ENCODE measurements around the gene COL25A1. TPM values are rescaled to one million over a fixed set of nuclear protein-coding genes. Genes with fewer than 3 reads are reported as not detected.

The COL25A1 gene
- total RNA-seq, 1 donor from 2014 or later = 10.4 TPM

DNA sequence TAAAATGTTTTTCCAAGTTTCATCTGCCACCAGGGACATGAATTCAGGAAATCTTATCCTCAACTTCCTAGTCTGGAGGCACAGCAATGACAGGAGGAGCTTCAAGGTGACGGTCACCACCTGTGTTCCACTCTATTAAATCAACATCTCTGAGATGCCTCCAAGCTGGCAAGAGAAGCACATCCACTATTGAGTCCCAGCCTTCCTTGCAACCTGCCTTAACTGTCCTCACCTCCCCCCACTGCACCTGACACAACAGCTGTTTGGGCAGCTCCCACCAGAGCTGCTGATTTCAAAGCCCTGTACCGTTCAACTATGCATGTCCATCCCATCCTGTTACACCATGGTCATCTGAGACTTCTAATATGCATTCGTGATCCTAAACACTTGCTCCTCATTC, 123.4 kb downstream of the COL25A1 start:
- Histone ChIP-seq H3K36me3 (ENCODE audit: insufficient read depth, low read length) (no peaks in the 10 kb centered on the region), H3K27ac (ENCODE audit: low read depth, low read length) (no peak overlapping the region), H3K4me1 (ENCODE audit: insufficient read depth, low read length) (no peaks in the 10 kb centered on the region), H3K4me2 (ENCODE audit: low read length) (no peak overlapping the region), H3K79me2 (ENCODE audit: insufficient read depth, low read length) (no peaks in the 10 kb centered on the region), H3K9me3 (ENCODE audit: insufficient read depth, low read depth, low read length) (no peaks in the 10 kb centered on the region), H4K20me1 (ENCODE audit: insufficient read depth, low read length) (no peaks in the 10 kb centered on the region), H3K9ac (ENCODE audit: low read length) (no peak overlapping the region), H3K27me3 (ENCODE audit: insufficient read depth, low read length) (no peaks in the 10 kb centered on the region), H3K4me3 (ENCODE audit: insufficient read depth, low read depth, low read length) (no peak overlapping the region), H2AFZ (ENCODE audit: low read depth, low read length) (no peak overlapping the region)
- H3K36me3 Mint-ChIP-seq (ENCODE audit: low read depth, unreplicated experiment) = no peaks in the 10 kb centered on the region
- DNase-seq (ENCODE audit: low read depth) (no peak), FAIRE-seq (no peak)
- H3K4me3 Mint-ChIP-seq (ENCODE audit: unreplicated experiment) = no peak overlapping the region
- H3K27ac Mint-ChIP-seq (ENCODE audit: unreplicated experiment) = no peak overlapping the region
- peaks cover 1% of the 10 kb centered on the region for H3K9me3 Mint-ChIP-seq (ENCODE audit: unreplicated experiment)
- no peak for TF ChIP-seq EZH2 (IDR thresholded peaks at IDR 0.05; ENCODE audit: insufficient read depth, low read length)
- TF ChIP-seq CTCF (IDR thresholded peaks at IDR 0.05; ENCODE audit: insufficient read depth, low read depth, low read length) = no peak
- peaks cover 3% of the 10 kb centered on the region for H3K4me1 Mint-ChIP-seq (ENCODE audit: low read depth, unreplicated experiment)
- H3K27me3 Mint-ChIP-seq (ENCODE audit: low read depth, unreplicated experiment) = no peaks in the 10 kb centered on the region

- no peak overlapping the region for H3K9ac ChIP-seq (ENCODE audit: low read length)
- H3K27ac ChIP-seq (ENCODE audit: low read depth, low read length) = no peak overlapping the region
- FAIRE-seq = no peak
- no peaks in the 10 kb centered on the region for H3K36me3 ChIP-seq (ENCODE audit: insufficient read depth, low read length)
- H2AFZ ChIP-seq (ENCODE audit: low read depth, low read length) = no peak overlapping the region
- no peaks in the 10 kb centered on the region for H3K4me1 ChIP-seq (ENCODE audit: insufficient read depth, low read length)
- H3K79me2 ChIP-seq (ENCODE audit: insufficient read depth, low read length) = no peaks in the 10 kb centered on the region
- no peaks in the 10 kb centered on the region for H3K27me3 ChIP-seq (ENCODE audit: insufficient read depth, low read length)
- no peaks in the 10 kb centered on the region for H3K4me1 Mint-ChIP-seq (ENCODE audit: low read depth, unreplicated experiment)
- no peak overlapping the region for H3K4me3 Mint-ChIP-seq (ENCODE audit: unreplicated experiment)
- H3K4me3 ChIP-seq (ENCODE audit: insufficient read depth, low read depth, low read length) = no peak overlapping the region
- no peaks in the 10 kb centered on the region for H3K9me3 ChIP-seq (ENCODE audit: insufficient read depth, low read depth, low read length)
- no peak for DNase-seq (ENCODE audit: low read depth)
- H3K27ac Mint-ChIP-seq (ENCODE audit: unreplicated experiment) = no peak overlapping the region
- peaks cover 1% of the 10 kb centered on the region for H3K9me3 Mint-ChIP-seq (ENCODE audit: unreplicated experiment)
- no peak overlapping the region for H3K4me2 ChIP-seq (ENCODE audit: low read length)
- no peaks in the 10 kb centered on the region for H4K20me1 ChIP-seq (ENCODE audit: insufficient read depth, low read length)
- no peaks in the 10 kb centered on the region for H3K36me3 Mint-ChIP-seq (ENCODE audit: low read depth, unreplicated experiment)
- H3K27me3 Mint-ChIP-seq (ENCODE audit: low read depth, unreplicated experiment) = no peaks in the 10 kb centered on the region
- TF ChIP-seq EZH2 (IDR thresholded peaks at IDR 0.05; ENCODE audit: insufficient read depth, low read length) (no peak), CTCF (IDR thresholded peaks at IDR 0.05; ENCODE audit: insufficient read depth, low read depth, low read length) (no peak)
Observed at GRCh38 chr4:109177096-109177810, 125.2 kb downstream of the COL25A1 start.

DNA sequence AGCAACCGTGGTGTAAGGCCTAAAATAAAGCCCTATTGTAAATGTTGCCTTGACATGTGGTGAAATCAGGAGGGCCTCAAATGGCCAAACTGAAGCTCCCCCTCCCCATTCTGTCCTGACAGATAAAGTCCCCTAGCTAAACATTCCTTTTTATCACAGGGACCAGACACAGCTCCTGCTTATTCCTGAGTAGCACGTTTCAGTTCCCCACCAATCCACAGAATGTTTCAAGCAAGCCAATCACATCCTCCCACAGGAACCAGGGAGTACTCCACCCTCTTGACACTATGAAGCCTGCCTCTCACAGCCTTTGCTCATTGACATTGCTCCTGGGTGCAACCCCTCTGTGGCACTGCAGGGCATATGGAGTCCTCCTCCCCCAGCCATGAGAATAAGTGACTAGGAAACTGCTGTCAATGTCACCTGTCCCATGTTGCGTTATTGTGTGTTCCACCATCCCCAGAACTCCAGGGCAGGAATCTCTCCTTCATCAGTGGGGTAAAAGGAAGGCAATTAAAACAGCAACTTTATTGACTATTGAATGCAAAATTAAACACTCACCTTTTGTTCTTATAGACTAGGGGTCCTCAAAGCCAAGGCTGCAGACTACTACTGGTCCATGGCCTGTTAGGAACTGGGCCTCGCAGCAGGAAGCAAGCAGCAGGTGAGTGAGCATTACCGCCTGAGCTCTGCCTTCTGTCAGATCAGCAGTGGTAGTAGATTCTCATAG, 128.1 kb downstream of the COL25A1 start:
- H3K4me3 Mint-ChIP-seq (ENCODE audit: unreplicated experiment) = no peak overlapping the region
- Histone ChIP-seq H3K4me3 (ENCODE audit: insufficient read depth, low read depth, low read length) (no peak overlapping the region), H2AFZ (ENCODE audit: low read depth, low read length) (no peak overlapping the region), H3K27me3 (ENCODE audit: insufficient read depth, low read length) (no peaks in the 10 kb centered on the region), H3K79me2 (ENCODE audit: insufficient read depth, low read length) (no peaks in the 10 kb centered on the region), H3K9ac (ENCODE audit: low read length) (no peak overlapping the region), H4K20me1 (ENCODE audit: insufficient read depth, low read length) (no peaks in the 10 kb centered on the region), H3K4me1 (ENCODE audit: insufficient read depth, low read length) (no peaks in the 10 kb centered on the region), H3K36me3 (ENCODE audit: insufficient read depth, low read length) (no peaks in the 10 kb centered on the region), H3K4me2 (ENCODE audit: low read length) (no peak overlapping the region), H3K27ac (ENCODE audit: low read depth, low read length) (no peak overlapping the region), H3K9me3 (ENCODE audit: insufficient read depth, low read depth, low read length) (no peaks in the 10 kb centered on the region)
- no peak for FAIRE-seq
- H3K4me1 Mint-ChIP-seq (ENCODE audit: low read depth, unreplicated experiment) = no peaks in the 10 kb centered on the region
- DNase-seq (ENCODE audit: low read depth) = no peak
- TF ChIP-seq CTCF (IDR thresholded peaks at IDR 0.05; ENCODE audit: insufficient read depth, low read depth, low read length) = no peak
- no peak for TF ChIP-seq EZH2 (IDR thresholded peaks at IDR 0.05; ENCODE audit: insufficient read depth, low read length)
- H3K27me3 Mint-ChIP-seq (ENCODE audit: low read depth, unreplicated experiment) = no peaks in the 10 kb centered on the region
- H3K36me3 Mint-ChIP-seq (ENCODE audit: low read depth, unreplicated experiment) = no peaks in the 10 kb centered on the region
- peaks cover 1% of the 10 kb centered on the region for H3K9me3 Mint-ChIP-seq (ENCODE audit: unreplicated experiment)
- H3K27ac Mint-ChIP-seq (ENCODE audit: unreplicated experiment) = no peak overlapping the region

All from astrocyte (in vitro differentiated cells and primary cell).